OCI-LY3 (cell line): ENCODE measurements around the gene NTNG1.
A peak's percentile ranks its signal among the peaks of the same experiment; 100 is the strongest.

ENCODE experiments used
- H2AFZ ChIP-seq: fragments of 200-600, 300-600 bp; shearing (Covaris generic); 2 replicates; pipeline ENCODE4 v1.6.0; 2014; ENCODE audit warnings: antibody characterized with exemption, low read depth, low read length
- H3K27ac ChIP-seq: fragments of 200-600, 300-600 bp; sonication (generic); 2 replicates; pipeline ENCODE4 v1.5.1; 2014; ENCODE audit warnings: mild to moderate bottlenecking, low read length, moderate library complexity, mixed read lengths
- H3K27me3 ChIP-seq: fragments of 200-600, 300-600 bp; sonication (generic); 2 replicates; pipeline ENCODE4 v1.6.1; 2014; ENCODE audit warnings: low read depth, low read length, mixed read lengths
- H3K36me3 ChIP-seq: fragments of 200-600, 300-600 bp; sonication (generic); replicated peaks from 2 replicates; pipeline ENCODE3; 2014; ENCODE audit warnings: low read depth, low read length, mixed read lengths
- H3K4me1 ChIP-seq: fragments of 300-600, 200-600 bp; sonication (generic); 2 replicates; pipeline ENCODE4 v1.6.1; 2014; ENCODE audit warnings: low read length, mixed read lengths
- H3K4me2 ChIP-seq: fragments of 200-600, 300-600 bp; sonication (generic); 2 replicates; pipeline ENCODE4 v1.6.1; 2014; ENCODE audit warnings: low read length, mixed read lengths
- H3K4me3 ChIP-seq: fragments of 300-600, 200-600 bp; sonication (generic); 2 replicates; pipeline ENCODE4 v1.5.1; 2014; ENCODE audit warnings: antibody characterized with exemption, mild to moderate bottlenecking, low read length, moderate library complexity
- H3K79me2 ChIP-seq: fragments of 300-600, 200-600 bp; shearing (Covaris generic); 2 replicates; pipeline ENCODE4 v1.6.1; 2014; ENCODE audit warnings: mild to moderate bottlenecking, low read length, mixed read lengths
- H3K9ac ChIP-seq: fragments of 300-600, 200-600 bp; shearing (Covaris generic); 2 replicates; pipeline ENCODE4 v1.6.0; 2014; ENCODE audit warnings: mild to moderate bottlenecking, low read length, moderate library complexity
- H3K9me3 ChIP-seq: fragments of 200-600, 300-600 bp; shearing (Covaris generic); 2 replicates; pipeline ENCODE4 v1.6.1; 2014; ENCODE audit warnings: low read length, mixed read lengths; ENCODE audit not compliant: insufficient read depth
- H4K20me1 ChIP-seq: fragments of 200-600, 300-600 bp; sonication (generic); 2 replicates; pipeline ENCODE4 v1.6.1; 2016; ENCODE audit warnings: low read length, mixed read lengths; ENCODE audit not compliant: insufficient read depth
- EZH2phosphoT487 ChIP-seq: fragments of 200-600 bp; shearing (Covaris generic); IDR thresholded peaks from 2 replicates; pipeline ENCODE4 v1.6.1; 2018; ENCODE audit warnings: antibody characterized with exemption, mixed run types, low read depth
- TF ChIP-seq, protein P1 (sequence below): fragments of 200-600, 300-600 bp; sonication (generic); IDR thresholded peaks from 2 replicates; pipeline ENCODE4 v1.5.1; 2014; ENCODE audit warnings: antibody characterized with exemption, low read length, low read depth

NTNG1 gene

DNA sequence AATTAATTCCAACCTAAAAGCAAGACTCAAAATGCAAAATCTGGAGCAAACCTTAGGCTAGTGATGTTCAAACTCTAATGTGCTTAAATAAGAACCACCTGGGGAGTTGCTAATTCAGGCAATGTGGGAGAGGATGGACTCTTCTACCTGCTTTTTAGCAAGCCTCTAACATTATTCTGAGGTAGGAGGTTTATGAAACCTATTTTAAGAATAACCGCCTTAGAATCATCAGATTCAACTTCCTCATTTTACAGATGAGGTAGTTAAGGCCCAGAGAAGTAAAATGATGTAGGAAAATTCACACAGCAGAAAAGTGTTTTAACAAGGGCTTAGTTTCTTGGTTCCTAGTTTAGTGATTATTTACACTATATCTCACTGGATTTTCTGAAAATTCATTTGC lies 8.6 kb upstream of the NTNG1 start:
- H3K4me3 ChIP-seq, result peak overlapping the region; percentile 19; the same call in 1 of the 2 replicates
- H3K36me3 ChIP-seq, result no peaks in the 10 kb centered on the region
- TF ChIP-seq, protein P1, sequence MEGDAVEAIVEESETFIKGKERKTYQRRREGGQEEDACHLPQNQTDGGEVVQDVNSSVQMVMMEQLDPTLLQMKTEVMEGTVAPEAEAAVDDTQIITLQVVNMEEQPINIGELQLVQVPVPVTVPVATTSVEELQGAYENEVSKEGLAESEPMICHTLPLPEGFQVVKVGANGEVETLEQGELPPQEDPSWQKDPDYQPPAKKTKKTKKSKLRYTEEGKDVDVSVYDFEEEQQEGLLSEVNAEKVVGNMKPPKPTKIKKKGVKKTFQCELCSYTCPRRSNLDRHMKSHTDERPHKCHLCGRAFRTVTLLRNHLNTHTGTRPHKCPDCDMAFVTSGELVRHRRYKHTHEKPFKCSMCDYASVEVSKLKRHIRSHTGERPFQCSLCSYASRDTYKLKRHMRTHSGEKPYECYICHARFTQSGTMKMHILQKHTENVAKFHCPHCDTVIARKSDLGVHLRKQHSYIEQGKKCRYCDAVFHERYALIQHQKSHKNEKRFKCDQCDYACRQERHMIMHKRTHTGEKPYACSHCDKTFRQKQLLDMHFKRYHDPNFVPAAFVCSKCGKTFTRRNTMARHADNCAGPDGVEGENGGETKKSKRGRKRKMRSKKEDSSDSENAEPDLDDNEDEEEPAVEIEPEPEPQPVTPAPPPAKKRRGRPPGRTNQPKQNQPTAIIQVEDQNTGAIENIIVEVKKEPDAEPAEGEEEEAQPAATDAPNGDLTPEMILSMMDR, result no peak
- TF ChIP-seq EZH2phosphoT487, result no peak
- no peaks in the 10 kb centered on the region for H3K27me3 ChIP-seq
- H3K79me2 ChIP-seq, result no peaks in the 10 kb centered on the region
- peak overlapping the region; percentile 68 for H3K4me2 ChIP-seq
- H3K27ac ChIP-seq, result peak overlapping the region; percentile 95
- no peaks in the 10 kb centered on the region for H3K9me3 ChIP-seq
- H3K4me1 ChIP-seq, result peaks cover 51% of the 10 kb centered on the region
- H4K20me1 ChIP-seq, result no peaks in the 10 kb centered on the region
- no peak overlapping the region for H2AFZ ChIP-seq
- peak overlapping the region; percentile 50 for H3K9ac ChIP-seq

- no peaks in the 10 kb centered on the region for H3K36me3 ChIP-seq
- no peaks in the 10 kb centered on the region for H3K79me2 ChIP-seq
- 0 out of 2 replicates have a peak overlapping the region, but pooled peaks have one; percentile 19 for H3K4me3 ChIP-seq
- no peaks in the 10 kb centered on the region for H3K27me3 ChIP-seq
- H4K20me1 ChIP-seq, result no peaks in the 10 kb centered on the region
- no peak for TF ChIP-seq EZH2phosphoT487
- TF ChIP-seq, protein P1, result no peak
- no peaks in the 10 kb centered on the region for H3K9me3 ChIP-seq
- peaks cover 51% of the 10 kb centered on the region for H3K4me1 ChIP-seq
- H3K27ac ChIP-seq, result peak overlapping the region; percentile 95
- peak overlapping the region; percentile 68 for H3K4me2 ChIP-seq
- no peak overlapping the region for H2AFZ ChIP-seq
- H3K9ac ChIP-seq, result peak overlapping the region; percentile 50
Measured at GRCh38 chr1:107132780-107133179, 8.1 kb upstream of the NTNG1 start.

- Histone ChIP-seq H3K9me3 (no peaks in the 10 kb centered on the region), H3K36me3 (no peaks in the 10 kb centered on the region), H3K79me2 (no peaks in the 10 kb centered on the region), H3K27me3 (no peaks in the 10 kb centered on the region), H3K9ac (no peak overlapping the region), H3K4me2 (no peak overlapping the region), H4K20me1 (no peaks in the 10 kb centered on the region), H2AFZ (no peak overlapping the region), H3K4me3 (no peak overlapping the region), H3K27ac (no peak overlapping the region), H3K4me1 (peaks cover 61% of the 10 kb centered on the region)
- no peak for TF ChIP-seq EZH2phosphoT487
- TF ChIP-seq, protein P1, result no peak
Measured at GRCh38 chr1:107135463-107135862, 5.4 kb upstream of the NTNG1 start.

- H3K27ac ChIP-seq, result no peak overlapping the region
- no peak overlapping the region for H3K9ac ChIP-seq
- TF ChIP-seq EZH2phosphoT487, result no peak
- TF ChIP-seq, protein P1, result no peak
- no peaks in the 10 kb centered on the region for H3K27me3 ChIP-seq
- H3K4me1 ChIP-seq, result peaks cover 44% of the 10 kb centered on the region
- no peak overlapping the region for H2AFZ ChIP-seq
- no peaks in the 10 kb centered on the region for H3K36me3 ChIP-seq
- H3K4me3 ChIP-seq, result no peak overlapping the region
- H3K79me2 ChIP-seq, result peaks cover 9% of the 10 kb centered on the region
- no peaks in the 10 kb centered on the region for H3K9me3 ChIP-seq
- no peaks in the 10 kb centered on the region for H4K20me1 ChIP-seq
- no peak overlapping the region for H3K4me2 ChIP-seq
Measured at GRCh38 chr1:107138166-107138565, 2.7 kb upstream of the NTNG1 start.
